Kidney epithelial cell (primary cell): ENCODE measurements around the gene IMMT. TPM values are rescaled to one million over a fixed set of nuclear protein-coding genes. Genes with fewer than 3 reads are reported as not detected.

Source experiments
- DNase-seq: peaks from one replicate; pipeline ENCODE4 v3.0.0-alpha.2; 2010; ENCODE audit warnings: low read depth
- H3K27me3 ChIP-seq: 2 replicates; pipeline ENCODE4 v1.6.0; 2011; ENCODE audit warnings: low read length; ENCODE audit not compliant: control insufficient read depth, insufficient read depth
- H3K36me3 ChIP-seq: 2 replicates; pipeline ENCODE4 v1.5.1; 2011; ENCODE audit warnings: low read length; ENCODE audit not compliant: control insufficient read depth, insufficient read depth
- H3K4me3 ChIP-seq: 2 replicates; pipeline ENCODE4 v1.5.1; 2011; ENCODE audit warnings: low read depth, mild to moderate bottlenecking, control low read depth, low read length
- CTCF ChIP-seq: IDR thresholded peaks from 2 replicates; pipeline ENCODE4 v1.5.1; 2011; ENCODE audit warnings: mild to moderate bottlenecking, moderate library complexity, low read length, control low read depth, inconsistent platforms; ENCODE audit not compliant: insufficient read depth, poor library complexity, severe bottlenecking
- total RNA-seq: library from RNA; depleted of rRNA; stranded (reverse); fragments of >200 nt; gene quantifications from 2 replicates; pipeline ENCODE4 v1.2.3, GENCODE V29; 2015

Gene IMMT
- total RNA-seq, 1 donor from 2014 or later = 66.9 TPM

GRCh38 chr2:86189782-86190416 is 5.4 kb downstream of the IMMT start:
- Histone ChIP-seq H3K4me3 (no peak overlapping the region), H3K27me3 (no peaks in the 10 kb centered on the region), H3K36me3 (no peaks in the 10 kb centered on the region)
- no peak for TF ChIP-seq CTCF
- no peak for DNase-seq

GRCh38 chr2:86186431-86186830 is 8.8 kb downstream of the IMMT start:
- H3K27me3 ChIP-seq = no peaks in the 10 kb centered on the region
- DNase-seq = no peak
- H3K36me3 ChIP-seq = no peaks in the 10 kb centered on the region
- H3K4me3 ChIP-seq = no peak overlapping the region
- TF ChIP-seq CTCF = no peak

- Histone ChIP-seq H3K4me3 (no peak overlapping the region), H3K36me3 (no peaks in the 10 kb centered on the region)
- no peak for DNase-seq
These were observed 9.6 kb downstream of the IMMT start for GRCh38 chr2:86185517-86186212.

GRCh38 chr2:86176597-86176996 is 18.7 kb downstream of the IMMT start:
- TF ChIP-seq CTCF = no peak
- H3K36me3 ChIP-seq = peaks cover 2% of the 10 kb centered on the region
- DNase-seq = no peak
- no peaks in the 10 kb centered on the region for H3K27me3 ChIP-seq
- no peak overlapping the region for H3K4me3 ChIP-seq

More at GRCh38 chr2:86185517-86186212, 9.6 kb downstream of the IMMT start:
- no peaks in the 10 kb centered on the region for H3K27me3 ChIP-seq
- TF ChIP-seq CTCF = no peak

- TF ChIP-seq CTCF = no peak
- no peaks in the 10 kb centered on the region for H3K27me3 ChIP-seq
- no peak for DNase-seq
- H3K4me3 ChIP-seq = no peak overlapping the region
- peaks cover 2% of the 10 kb centered on the region for H3K36me3 ChIP-seq
These were observed 19.4 kb downstream of the IMMT start for GRCh38 chr2:86175828-86176227.
